H9 (cell line): ENCODE results near the gene MCEE. TPM values are rescaled to one million over a fixed set of nuclear protein-coding genes. Genes with fewer than 3 reads are reported as not detected.
A peak's percentile ranks its signal among the peaks of the same experiment; 100 is the strongest.
"Not testable (repeated sequence)": the region's sequence is repeated elsewhere in the genome, so short reads cannot be mapped to it uniquely, and the experiment has no call there.

Experiments
- DNase-seq: peaks from one replicate; pipeline ENCODE4 v3.0.0-alpha.2; 2017
- H2AFZ ChIP-seq: one replicate; pipeline ENCODE4 v1.6.1; 2013; ENCODE audit warnings: mild to moderate bottlenecking, low read length, control low read depth, moderate library complexity
- H2AK5ac ChIP-seq: 2 replicates; pipeline ENCODE4 v1.6.1; 2013; ENCODE audit warnings: low read length, control low read depth, mixed read lengths; ENCODE audit not compliant: insufficient read length
- H2BK120ac ChIP-seq: one replicate; pipeline ENCODE4 v1.6.1; 2013; ENCODE audit warnings: low read depth, mild to moderate bottlenecking, low read length, control low read depth, inconsistent platforms; ENCODE audit not compliant: poor library complexity, severe bottlenecking
- H2BK12ac ChIP-seq: 2 replicates; pipeline ENCODE4 v1.6.1; 2013; ENCODE audit warnings: low read length, control low read depth, mixed read lengths, low read depth; ENCODE audit not compliant: insufficient read length
- H2BK15ac ChIP-seq: 2 replicates; pipeline ENCODE4 v1.6.1; 2013; ENCODE audit warnings: low read depth, low read length, control low read depth
- H2BK20ac ChIP-seq: one replicate; pipeline ENCODE4 v1.6.1; 2013; ENCODE audit warnings: low read depth, mild to moderate bottlenecking, low read length, control low read depth, inconsistent platforms; ENCODE audit not compliant: poor library complexity, severe bottlenecking
- H2BK5ac ChIP-seq: 2 replicates; pipeline ENCODE4 v1.6.1; 2013; ENCODE audit warnings: low read length, control low read depth, mixed read lengths; ENCODE audit not compliant: insufficient read length
- H3K14ac ChIP-seq: 2 replicates; pipeline ENCODE4 v1.6.1; 2013; ENCODE audit warnings: low read length, control low read depth; ENCODE audit not compliant: insufficient read depth
- H3K18ac ChIP-seq: 2 replicates; pipeline ENCODE4 v1.6.1; 2013; ENCODE audit warnings: low read depth, mild to moderate bottlenecking, mixed read lengths, low read length, control low read depth; ENCODE audit not compliant: insufficient read length
- H3K23ac ChIP-seq: 2 replicates; pipeline ENCODE4 v1.6.1; 2013; ENCODE audit warnings: low read length, control low read depth, mixed read lengths, low read depth; ENCODE audit not compliant: insufficient read length
- H3K23me2 ChIP-seq: 2 replicates; pipeline ENCODE4 v1.6.1; 2013; ENCODE audit warnings: low read depth, mild to moderate bottlenecking, mixed read lengths, low read length, control low read depth; ENCODE audit not compliant: insufficient read length, poor library complexity, severe bottlenecking
- H3K27ac ChIP-seq: 2 replicates; pipeline ENCODE4 v1.5.1; 2013; ENCODE audit warnings: low read length, control low read depth, mixed read lengths, low read depth; ENCODE audit not compliant: insufficient read length
- H3K27me3 ChIP-seq: 2 replicates; pipeline ENCODE4 v1.6.1; 2013; ENCODE audit warnings: low read length, control low read depth, inconsistent platforms; ENCODE audit not compliant: insufficient read depth
- H3K4ac ChIP-seq: 2 replicates; pipeline ENCODE4 v1.6.1; 2013; ENCODE audit warnings: low read depth, mild to moderate bottlenecking, control low read depth, inconsistent platforms, low read length, moderate library complexity
- H3K4me1 ChIP-seq: 2 replicates; pipeline ENCODE4 v1.6.1; 2013; ENCODE audit warnings: low read length, control low read depth, inconsistent platforms; ENCODE audit not compliant: insufficient read depth
- H3K4me2 ChIP-seq: 2 replicates; pipeline ENCODE4 v1.6.1; 2013; ENCODE audit warnings: low read length, control low read depth, mixed read lengths; ENCODE audit not compliant: insufficient read length, insufficient read depth
- H3K56ac ChIP-seq: 2 replicates; pipeline ENCODE4 v1.6.1; 2013; ENCODE audit warnings: low read depth, mild to moderate bottlenecking, mixed read lengths, low read length, control low read depth; ENCODE audit not compliant: insufficient read length
- H3K79me1 ChIP-seq: 2 replicates; pipeline ENCODE4 v1.6.1; 2013; ENCODE audit warnings: low read depth, mild to moderate bottlenecking, moderate library complexity, low read length, control low read depth, inconsistent platforms; ENCODE audit not compliant: insufficient read depth, poor library complexity, severe bottlenecking
- H3K79me2 ChIP-seq: 2 replicates; pipeline ENCODE4 v1.6.1; 2013; ENCODE audit warnings: low read length, control low read depth, inconsistent platforms; ENCODE audit not compliant: insufficient read depth
- H3K9ac ChIP-seq: 2 replicates; pipeline ENCODE4 v1.6.1; 2013; ENCODE audit warnings: low read length, control low read depth, mixed read lengths; ENCODE audit not compliant: insufficient read length; ENCODE audit errors: extremely low read depth
- H3K9me3 ChIP-seq: one replicate; pipeline ENCODE4 v1.6.1; 2013; ENCODE audit warnings: low read depth, low read length, inconsistent platforms; ENCODE audit not compliant: control insufficient read depth
- H3T11ph ChIP-seq: one replicate; pipeline ENCODE4 v1.6.1; 2013; ENCODE audit warnings: mild to moderate bottlenecking, low read length, control low read depth, inconsistent platforms
- H4K20me1 ChIP-seq: one replicate; pipeline ENCODE4 v1.6.1; 2013; ENCODE audit not compliant: control insufficient read depth, insufficient read length, insufficient read depth
- H4K5ac ChIP-seq: 2 replicates; pipeline ENCODE4 v1.6.1; 2013; ENCODE audit warnings: low read depth, mild to moderate bottlenecking, mixed read lengths, low read length, control low read depth; ENCODE audit not compliant: insufficient read length
- H4K8ac ChIP-seq: replicated peaks from 2 replicates; pipeline ENCODE4 v1.6.1; 2013; ENCODE audit warnings: low read length, control low read depth, mixed read lengths, low read depth; ENCODE audit not compliant: insufficient read length
- H4K91ac ChIP-seq: 2 replicates; pipeline ENCODE4 v1.6.1; 2013; ENCODE audit warnings: low read depth, mild to moderate bottlenecking, moderate library complexity, mixed read lengths, low read length, control low read depth; ENCODE audit not compliant: insufficient read length
- H3K27ac Mint-ChIP-seq, 3 experiments: 2 replicates in 2 of 3; 3 replicates in 1 of 3; pipeline ENCODE4 v1.8.0; 2020 to 2021; ENCODE audit warnings: mixed read lengths in 3 of 3, mild to moderate bottlenecking in 1 of 3, moderate library complexity in 1 of 3
- H3K27me3 Mint-ChIP-seq: 2 replicates; pipeline ENCODE4 v1.8.0; 2021; ENCODE audit warnings: low read depth, mild to moderate bottlenecking, moderate library complexity, mixed read lengths
- H3K36me3 Mint-ChIP-seq, 3 experiments: 2 replicates in 2 of 3; 3 replicates in 1 of 3; pipeline ENCODE4 v1.8.0; 2020 to 2021; ENCODE audit warnings: low read depth in 3 of 3, mixed read lengths in 3 of 3; ENCODE audit not compliant: insufficient read depth in 1 of 3
- H3K4me1 Mint-ChIP-seq, 2 experiments: 2 replicates each; pipeline ENCODE4 v1.8.0; 2020; ENCODE audit warnings: mixed read lengths in 2 of 2
- H3K4me3 Mint-ChIP-seq, 2 experiments: 2 replicates in 1 of 2; 3 replicates in 1 of 2; pipeline ENCODE4 v1.8.0; 2020 to 2021; ENCODE audit warnings: mild to moderate bottlenecking in 2 of 2, mixed read lengths in 2 of 2, moderate library complexity in 1 of 2
- H3K9me3 Mint-ChIP-seq, 2 experiments: 2 replicates in 1 of 2; 3 replicates in 1 of 2; pipeline ENCODE4 v1.8.0; 2020; ENCODE audit warnings: mild to moderate bottlenecking in 2 of 2, mixed read lengths in 2 of 2, moderate library complexity in 1 of 2
- WGBS: extraction: QIAGEN DNeasy Blood & Tissue Kit; methylation state at CpG from one replicate; pipeline ENCODE4 v1.1.7; 2013; ENCODE audit warnings: missing lambda C conversion rate, low lambda C conversion rate, mixed read lengths; ENCODE audit not compliant: insufficient read length; ENCODE audit errors: extremely low coverage; 5-methylcytosine and 5-hydroxymethylcytosine counted together
- total RNA-seq: library from RNA; stranded (reverse); gene quantifications from 2 replicates; pipeline ENCODE4 v1.2.1, GENCODE V29; 2021
- TF ChIP-seq, protein P1 (sequence below): fragments of 200-600 bp; sonication (generic); conservative IDR thresholded peaks from 3 replicates; pipeline ENCODE4 v1.8.0; 2021; ENCODE audit warnings: antibody characterized with exemption, mild to moderate bottlenecking

Gene MCEE
- total RNA-seq, 1 experiment from 2014 or later, result 12.5 TPM

DNA sequence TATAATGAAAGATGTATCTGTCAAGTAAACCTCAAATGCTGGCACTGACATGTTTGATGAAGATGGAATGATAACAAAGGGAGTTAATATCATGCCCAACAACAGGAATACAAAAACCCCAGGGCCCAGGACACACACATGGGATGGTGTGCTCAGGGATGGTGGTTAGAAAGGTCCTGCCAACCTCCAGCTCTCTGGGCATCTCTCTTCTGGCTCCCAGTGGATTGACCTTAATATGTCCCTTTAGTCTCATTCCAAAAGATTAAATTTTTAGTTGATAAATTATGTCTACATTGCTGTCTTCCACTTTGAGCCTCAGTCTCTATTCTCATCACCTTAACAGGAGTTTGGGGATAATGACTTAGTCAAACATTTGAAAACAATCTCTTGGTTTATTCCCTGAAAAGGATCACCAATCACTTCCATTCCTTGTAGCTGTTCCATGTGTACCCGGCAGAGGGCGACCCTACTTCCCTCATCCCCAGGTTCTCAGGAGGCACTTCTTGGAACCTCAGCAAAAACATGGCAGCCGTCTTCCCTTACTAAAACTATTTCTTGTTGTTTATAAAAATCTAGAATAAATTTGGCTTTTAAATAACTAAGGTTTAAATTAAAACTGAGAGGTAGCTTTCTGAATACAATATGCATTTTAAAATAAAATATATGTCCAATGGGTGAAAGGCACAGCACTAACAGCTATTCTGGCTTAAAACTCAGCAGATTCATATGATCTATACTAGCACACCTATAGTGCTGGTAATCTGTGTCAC, 29.6 kb downstream of the MCEE start:
- peak; percentile 66 for DNase-seq
- H3K9ac ChIP-seq, result no peak overlapping the region
- H4K20me1 ChIP-seq, result no peaks in the 10 kb centered on the region
- H2AK5ac ChIP-seq, result no peak overlapping the region
- peaks cover 9% of the 10 kb centered on the region; the same call in 1 of the 2 replicates for H3K4me1 ChIP-seq
- H2BK15ac ChIP-seq, result no peak overlapping the region
- no peak overlapping the region for H3K27ac Mint-ChIP-seq
- H3T11ph ChIP-seq, result no peak overlapping the region
- H3K79me2 ChIP-seq, result no peaks in the 10 kb centered on the region
- H3K23me2 ChIP-seq, result no peaks in the 10 kb centered on the region
- TF ChIP-seq, protein P1, sequence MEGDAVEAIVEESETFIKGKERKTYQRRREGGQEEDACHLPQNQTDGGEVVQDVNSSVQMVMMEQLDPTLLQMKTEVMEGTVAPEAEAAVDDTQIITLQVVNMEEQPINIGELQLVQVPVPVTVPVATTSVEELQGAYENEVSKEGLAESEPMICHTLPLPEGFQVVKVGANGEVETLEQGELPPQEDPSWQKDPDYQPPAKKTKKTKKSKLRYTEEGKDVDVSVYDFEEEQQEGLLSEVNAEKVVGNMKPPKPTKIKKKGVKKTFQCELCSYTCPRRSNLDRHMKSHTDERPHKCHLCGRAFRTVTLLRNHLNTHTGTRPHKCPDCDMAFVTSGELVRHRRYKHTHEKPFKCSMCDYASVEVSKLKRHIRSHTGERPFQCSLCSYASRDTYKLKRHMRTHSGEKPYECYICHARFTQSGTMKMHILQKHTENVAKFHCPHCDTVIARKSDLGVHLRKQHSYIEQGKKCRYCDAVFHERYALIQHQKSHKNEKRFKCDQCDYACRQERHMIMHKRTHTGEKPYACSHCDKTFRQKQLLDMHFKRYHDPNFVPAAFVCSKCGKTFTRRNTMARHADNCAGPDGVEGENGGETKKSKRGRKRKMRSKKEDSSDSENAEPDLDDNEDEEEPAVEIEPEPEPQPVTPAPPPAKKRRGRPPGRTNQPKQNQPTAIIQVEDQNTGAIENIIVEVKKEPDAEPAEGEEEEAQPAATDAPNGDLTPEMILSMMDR, result peak; percentile 85
- no peak overlapping the region for H3K56ac ChIP-seq
- no peaks in the 10 kb centered on the region for H3K27me3 ChIP-seq
- no peak overlapping the region for H4K8ac ChIP-seq
- H3K79me1 ChIP-seq, result no peaks in the 10 kb centered on the region
- no peak overlapping the region for H3K18ac ChIP-seq
- no peaks in the 10 kb centered on the region for H3K9me3 ChIP-seq
- H2BK20ac ChIP-seq, result no peak overlapping the region
- H3K9me3 Mint-ChIP-seq, result peaks cover 0 to 3% of the 10 kb centered on the region in 2 experiments; a peak in 2 of 5 replicates
- no peak overlapping the region for H2AFZ ChIP-seq
- H2BK5ac ChIP-seq, result no peak overlapping the region
- H3K27me3 Mint-ChIP-seq, result peaks cover 1% of the 10 kb centered on the region; the same call in 1 of the 2 replicates
- no CpG with 5 or more reads among the region's 3 CpGs for WGBS
- H3K14ac ChIP-seq, result no peak overlapping the region
- no peak overlapping the region for H4K5ac ChIP-seq
- H2BK120ac ChIP-seq, result no peak overlapping the region
- no peak overlapping the region for H3K27ac ChIP-seq
- H2BK12ac ChIP-seq, result no peak overlapping the region
- H3K4me3 Mint-ChIP-seq, result no peak overlapping the region
- peaks cover 22 to 24% of the 10 kb centered on the region in 2 experiments for H3K4me1 Mint-ChIP-seq
- peaks cover 0 to 3% (median 0%) of the 10 kb centered on the region in 3 experiments; a peak in 2 of 7 replicates for H3K36me3 Mint-ChIP-seq
- no peak overlapping the region for H3K4me2 ChIP-seq
- no peak overlapping the region for H3K4ac ChIP-seq
- no peak overlapping the region for H3K23ac ChIP-seq
- no peak overlapping the region for H4K91ac ChIP-seq

DNA sequence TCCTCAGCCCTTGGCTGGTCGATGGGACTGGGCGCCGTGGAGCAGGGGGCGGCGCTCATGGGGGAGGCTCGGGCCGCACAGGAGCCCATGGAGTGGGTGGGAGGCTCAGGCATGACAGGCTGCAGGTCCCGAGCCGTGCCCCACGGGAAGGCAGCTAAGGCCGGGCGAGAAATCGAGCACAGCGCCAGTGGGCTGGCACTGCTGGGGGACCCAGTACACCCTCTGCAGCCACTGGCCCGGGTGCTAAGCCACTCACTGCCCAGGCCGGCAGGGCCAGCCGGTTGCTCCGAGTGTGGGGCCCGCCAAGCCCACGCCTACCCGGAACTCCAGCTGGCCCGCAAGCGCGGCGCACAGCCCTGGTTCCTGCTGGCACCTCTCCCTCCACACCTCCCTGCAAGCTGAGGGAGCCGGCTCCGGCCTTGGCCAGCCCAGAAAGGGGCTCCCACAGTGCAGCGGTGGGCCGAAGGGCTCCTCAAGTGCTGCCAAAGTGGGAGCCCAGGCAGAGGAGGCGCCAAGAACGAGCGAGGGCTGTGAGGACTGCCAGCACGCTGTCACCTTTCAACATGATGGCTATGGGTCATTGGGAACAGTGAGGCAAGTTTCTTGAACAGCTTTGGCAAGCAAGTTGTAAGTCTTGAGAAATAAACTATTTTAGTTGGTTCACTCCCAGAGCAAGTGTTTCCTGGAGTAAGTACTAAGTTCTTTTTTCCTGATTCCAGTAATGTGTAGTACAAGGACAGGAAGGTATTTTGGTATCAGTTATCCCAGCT, 37.4 kb downstream of the MCEE start:
- DNase-seq, H2BK5ac ChIP-seq, H2AK5ac ChIP-seq, H4K91ac ChIP-seq, H3K18ac ChIP-seq, H3K23ac ChIP-seq, H3K9me3 ChIP-seq, H4K5ac ChIP-seq, H4K8ac ChIP-seq, H3K79me2 ChIP-seq, H3K4me3 Mint-ChIP-seq, H3K14ac ChIP-seq, H3K56ac ChIP-seq, H2BK12ac ChIP-seq, H2BK120ac ChIP-seq, H3K4me1 ChIP-seq, H3K27me3 ChIP-seq, H4K20me1 ChIP-seq, H3K79me1 ChIP-seq, H2AFZ ChIP-seq, H3K27ac ChIP-seq, H3K4ac ChIP-seq, H3K36me3 Mint-ChIP-seq, H2BK15ac ChIP-seq, H3K23me2 ChIP-seq, H3K4me2 ChIP-seq, H3K9ac ChIP-seq, H3K27ac Mint-ChIP-seq, H3T11ph ChIP-seq, H2BK20ac ChIP-seq, H3K9me3 Mint-ChIP-seq: not testable (repeated sequence)
- no CpG with 5 or more reads among the region's 33 CpGs for WGBS
- Mint-ChIP-seq H3K4me1 (peaks cover 29 to 35% of the 10 kb centered on the region in 2 experiments), H3K27me3 (peaks cover 15% of the 10 kb centered on the region)
